ENCODE results near the gene ANKRD52. TPM values are rescaled to one million over a fixed set of nuclear protein-coding genes. Genes with fewer than 3 reads are reported as not detected.
A peak's percentile ranks its signal among the peaks of the same experiment; 100 is the strongest.

Gene ANKRD52
- total RNA-seq, result 44.1 and 44.8 TPM in 2 replicates

- DNase-seq, result peak; percentile 89
- Mint-ChIP-seq H3K9me3 (no peaks in the 10 kb centered on the region), H3K4me3 (peak within 1 kb of the TSS; percentile 91), H3K36me3 (ENCODE audit: low read depth) (peaks cover 29% of the 10 kb centered on the region), H3K27ac (peak within 1 kb of the TSS; percentile 77), H3K27me3 (no peaks in the 10 kb centered on the region), H3K4me1 (peaks cover 21% of the 10 kb centered on the region)
- intact Hi-C loops (cut with micrococcal nuclease), result loop anchor here (1.0 to 2.0 kb wide), 9 partner anchors 9 to 519 kb away; partner anchors contain the start of genes CS and NABP2
- ChIA-PET CTCF (interaction anchor here (0.6 to 2.1 kb wide), 14 partner anchors 9 to 212 kb away, joined by 3 to 14 read pairs (median 5); partner anchors contain the start of genes CNPY2, COQ10A, RNF41 and ZC3H10), POLR2A (interaction anchor here (0.6 to 2.9 kb wide), 12 partner anchors 9 to 206 kb away, joined by 3 to 22 read pairs (median 4); partner anchors contain the start of genes CNPY2, COQ10A, ESYT1 and PAN2)
- ATAC-seq (ENCODE audit: low read depth), result peak; percentile 94
- peak; percentile 28 for TF ChIP-seq CTCF (IDR thresholded peaks at IDR 0.05)
These were observed at the start of gene ANKRD52 for GRCh38 chr12:56258068-56258819. ANKRD52 (minus strand) TSS chr12:56258384; CDS start chr12:56258269, 115 bp downstream.

DNA sequence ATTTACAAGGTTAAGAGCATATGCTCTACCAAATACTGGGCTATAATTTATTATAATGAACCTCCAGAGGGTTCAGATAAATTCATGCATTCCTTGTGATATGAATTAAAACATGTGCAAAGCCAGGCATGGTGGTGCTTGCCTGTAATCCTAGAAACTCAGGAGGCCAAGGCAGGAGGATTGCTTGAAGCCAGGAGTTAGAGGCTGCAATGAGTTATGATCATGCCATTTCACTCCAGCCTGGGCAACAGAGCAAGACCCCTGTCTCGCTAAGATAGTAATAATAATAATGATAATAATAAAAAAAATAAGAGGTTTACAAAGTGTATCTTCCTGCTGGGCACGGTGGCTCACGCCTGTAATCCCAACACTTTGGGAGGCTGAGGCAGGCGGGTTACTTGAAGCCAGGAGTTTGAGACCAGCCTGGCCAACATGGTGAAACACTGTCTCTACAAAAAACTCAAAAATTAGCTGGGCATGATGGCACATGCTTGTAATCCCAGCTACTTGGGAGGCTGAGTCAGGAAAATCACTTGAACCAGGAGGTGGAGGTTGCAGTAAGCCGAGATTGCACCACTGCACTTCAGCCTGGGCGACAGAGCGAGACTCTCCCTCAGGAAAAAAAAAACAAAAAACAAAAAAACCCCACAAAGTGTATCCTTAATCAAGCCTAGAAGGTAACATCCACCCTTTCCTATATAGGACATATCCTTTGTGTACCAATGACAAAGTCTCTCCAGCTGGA is 49.2 kb upstream of the ANKRD52 start:
- DNase-seq, result no peak
- intact Hi-C loops (cut with micrococcal nuclease), result no loop called here
- Mint-ChIP-seq H3K27me3 (no peaks in the 10 kb centered on the region), H3K36me3 (ENCODE audit: low read depth) (peaks cover 44% of the 10 kb centered on the region), H3K4me1 (peaks cover 1% of the 10 kb centered on the region), H3K9me3 (no peaks in the 10 kb centered on the region), H3K4me3 (no peak overlapping the region), H3K27ac (no peak overlapping the region)
- no peak for ATAC-seq (ENCODE audit: low read depth)
- TF ChIP-seq CTCF (IDR thresholded peaks at IDR 0.05), result no peak
- ChIA-PET POLR2A (interaction anchor here (0.5 to 1.0 kb wide), 2 partner anchors 9 to 18 kb away, joined by 3 to 4 read pairs; partner anchors contain the start of gene CNPY2), CTCF (no interaction called here)

- no peaks in the 10 kb centered on the region for H3K9me3 Mint-ChIP-seq
- H3K27me3 Mint-ChIP-seq, result no peaks in the 10 kb centered on the region
- H3K4me3 Mint-ChIP-seq, result no peak overlapping the region
- ATAC-seq (ENCODE audit: low read depth), result no peak
- H3K27ac Mint-ChIP-seq, result no peak overlapping the region
- intact Hi-C loops (cut with micrococcal nuclease), result no loop called here
- peaks cover 30% of the 10 kb centered on the region for H3K36me3 Mint-ChIP-seq (ENCODE audit: low read depth)
- POLR2A ChIA-PET, result no interaction called here
- no peak for DNase-seq
- CTCF ChIA-PET, result no interaction called here
- H3K4me1 Mint-ChIP-seq, result peaks cover 23% of the 10 kb centered on the region
- TF ChIP-seq CTCF (IDR thresholded peaks at IDR 0.05), result no peak
These were observed 46.8 kb upstream of the ANKRD52 start for GRCh38 chr12:56304872-56305590.

DNA sequence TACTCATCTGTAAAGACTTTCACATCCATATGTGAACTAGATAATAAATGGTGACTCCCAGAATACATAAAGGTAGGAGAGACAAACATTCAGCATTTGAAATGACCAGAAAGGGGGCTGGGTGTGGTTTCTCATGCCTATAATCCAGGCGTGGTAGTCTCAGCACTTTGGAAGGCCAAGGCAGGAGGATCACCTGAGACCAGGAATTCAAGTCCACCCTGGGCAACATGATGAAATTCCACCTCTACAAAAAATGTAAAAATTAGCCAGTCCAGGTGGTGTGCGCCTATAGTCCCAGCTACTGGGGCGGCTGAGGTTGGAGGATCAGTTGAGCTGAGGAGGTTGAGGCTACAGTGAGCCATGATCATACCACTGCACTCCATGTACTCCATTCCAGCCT is 46.1 kb upstream of the ANKRD52 start:
- ATAC-seq (ENCODE audit: low read depth) (no peak), DNase-seq (no peak)
- intact Hi-C loops (cut with micrococcal nuclease), result no loop called here
- peaks cover 25% of the 10 kb centered on the region for H3K4me1 Mint-ChIP-seq
- peaks cover 26% of the 10 kb centered on the region for H3K36me3 Mint-ChIP-seq (ENCODE audit: low read depth)
- ChIA-PET POLR2A (no interaction called here), CTCF (no interaction called here)
- H3K9me3 Mint-ChIP-seq, result no peaks in the 10 kb centered on the region
- no peak for TF ChIP-seq CTCF (IDR thresholded peaks at IDR 0.05)
- H3K27ac Mint-ChIP-seq, result no peak overlapping the region
- H3K4me3 Mint-ChIP-seq, result no peak overlapping the region
- no peaks in the 10 kb centered on the region for H3K27me3 Mint-ChIP-seq
